Nephron (organoid): ENCODE measurements around the gene NFE2.
A peak's percentile ranks its signal among the peaks of the same experiment; 100 is the strongest.

Experiments
- H3K27ac Mint-ChIP-seq, 3 experiments: 2 replicates each; pipeline ENCODE4 v1.8.0; 2020; ENCODE audit warnings: mixed read lengths in 3 of 3, mild to moderate bottlenecking in 2 of 3, moderate library complexity in 1 of 3
- H3K27me3 Mint-ChIP-seq: 2 replicates; pipeline ENCODE4 v1.8.0; 2021; ENCODE audit warnings: low read depth, mild to moderate bottlenecking, moderate library complexity, mixed read lengths
- H3K36me3 Mint-ChIP-seq: 2 replicates; pipeline ENCODE4 v1.8.0; 2020; ENCODE audit warnings: low read depth, mixed read lengths
- H3K4me1 Mint-ChIP-seq: 2 replicates; pipeline ENCODE4 v1.8.0; 2020; ENCODE audit warnings: mixed read lengths
- H3K4me3 Mint-ChIP-seq, 3 experiments: 2 replicates each; pipeline ENCODE4 v1.8.0; 2020; ENCODE audit warnings: mild to moderate bottlenecking in 3 of 3, mixed read lengths in 3 of 3, moderate library complexity in 2 of 3
- H3K9me3 Mint-ChIP-seq: 2 replicates; pipeline ENCODE4 v1.8.0; 2020; ENCODE audit warnings: mixed read lengths
- CTCF ChIP-seq, 3 experiments: fragments of 200-600 bp; sonication (generic); IDR thresholded peaks; one replicate each; pipeline ENCODE4 v1.5.0; 2021; ENCODE audit warnings: antibody characterized with exemption in 3 of 3; ENCODE audit not compliant: unreplicated experiment in 3 of 3

Gene NFE2

DNA sequence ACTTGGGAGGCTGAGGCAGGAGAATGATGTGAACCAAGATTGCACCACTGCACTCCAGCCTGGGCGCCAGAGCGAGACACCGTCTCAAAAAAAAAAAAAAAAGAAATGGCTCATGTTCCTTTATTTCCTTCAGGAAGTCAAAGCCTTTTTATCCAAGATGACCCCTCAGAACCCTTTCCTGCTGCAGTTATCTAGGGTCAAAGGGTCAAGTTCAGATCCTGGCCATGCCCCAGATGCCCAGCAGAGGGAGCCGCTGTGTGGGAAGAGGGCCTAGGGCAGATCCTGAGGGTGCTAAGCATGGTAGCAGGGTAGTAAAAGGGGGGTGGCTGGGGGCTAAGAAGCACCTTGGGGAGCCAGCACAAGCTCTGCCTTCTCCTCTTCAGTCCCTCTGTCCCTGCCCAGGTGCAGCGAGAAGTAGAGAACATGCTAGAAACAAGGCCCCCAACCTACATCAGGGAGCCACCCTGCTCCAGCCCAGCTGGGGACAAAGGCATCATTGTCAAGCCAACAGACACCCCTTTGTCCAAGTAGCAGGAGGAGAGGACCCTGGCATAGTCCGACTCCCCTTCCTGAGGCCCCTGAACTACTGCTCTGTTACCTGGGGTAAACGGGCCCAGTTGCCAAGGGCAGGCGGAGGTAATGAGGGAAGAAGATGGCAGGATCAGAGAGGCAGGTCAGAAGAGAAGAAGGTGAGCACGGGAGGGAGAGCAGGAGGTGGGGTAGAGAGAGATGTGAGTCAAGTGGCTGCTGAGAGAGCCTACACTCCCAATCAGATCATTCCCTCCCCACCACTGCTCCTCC is 6.5 kb downstream of the NFE2 start:
- H3K27me3 Mint-ChIP-seq, result peaks cover 5% of the 10 kb centered on the region
- H3K4me3 Mint-ChIP-seq, result no peak overlapping the region
- no peak overlapping the region for H3K27ac Mint-ChIP-seq
- peaks cover 4% of the 10 kb centered on the region for H3K4me1 Mint-ChIP-seq
- H3K36me3 Mint-ChIP-seq, result no peaks in the 10 kb centered on the region
- H3K9me3 Mint-ChIP-seq, result no peaks in the 10 kb centered on the region
- TF ChIP-seq CTCF (IDR thresholded peaks at IDR 0.05; ENCODE audit: unreplicated experiment in 3 of 3), result peak; percentile 41 to 48 (median 41)

- H3K27ac Mint-ChIP-seq, result no peak overlapping the region
- no peak for TF ChIP-seq CTCF (IDR thresholded peaks at IDR 0.05; ENCODE audit: unreplicated experiment in 3 of 3)
- no peaks in the 10 kb centered on the region for H3K9me3 Mint-ChIP-seq
- no peaks in the 10 kb centered on the region for H3K4me1 Mint-ChIP-seq
- no peaks in the 10 kb centered on the region for H3K27me3 Mint-ChIP-seq
- no peak overlapping the region for H3K4me3 Mint-ChIP-seq
- peaks cover 5% of the 10 kb centered on the region for H3K36me3 Mint-ChIP-seq
These were observed 7.9 kb downstream of the NFE2 start for GRCh38 chr12:54292931-54293241.

GRCh38 chr12:54292083-54292930 is 8.5 kb downstream of the NFE2 start:
- Mint-ChIP-seq H3K4me3 (no peak overlapping the region), H3K4me1 (peaks cover under 1% of the 10 kb centered on the region), H3K27me3 (no peaks in the 10 kb centered on the region), H3K9me3 (no peaks in the 10 kb centered on the region), H3K27ac (no peak overlapping the region), H3K36me3 (peaks cover 5% of the 10 kb centered on the region)
- no peak for TF ChIP-seq CTCF (IDR thresholded peaks at IDR 0.05; ENCODE audit: unreplicated experiment in 3 of 3)

GRCh38 chr12:54287261-54288157 is 13.3 kb downstream of the NFE2 start:
- peaks cover 5% of the 10 kb centered on the region for H3K36me3 Mint-ChIP-seq
- H3K27me3 Mint-ChIP-seq, result no peaks in the 10 kb centered on the region
- H3K4me1 Mint-ChIP-seq, result peaks cover 46% of the 10 kb centered on the region
- peak overlapping the region; percentile 3 to 23 (median 21) for H3K27ac Mint-ChIP-seq
- no peak overlapping the region for H3K4me3 Mint-ChIP-seq
- H3K9me3 Mint-ChIP-seq, result no peaks in the 10 kb centered on the region
- TF ChIP-seq CTCF (IDR thresholded peaks at IDR 0.05; ENCODE audit: unreplicated experiment in 3 of 3), result no peak

DNA sequence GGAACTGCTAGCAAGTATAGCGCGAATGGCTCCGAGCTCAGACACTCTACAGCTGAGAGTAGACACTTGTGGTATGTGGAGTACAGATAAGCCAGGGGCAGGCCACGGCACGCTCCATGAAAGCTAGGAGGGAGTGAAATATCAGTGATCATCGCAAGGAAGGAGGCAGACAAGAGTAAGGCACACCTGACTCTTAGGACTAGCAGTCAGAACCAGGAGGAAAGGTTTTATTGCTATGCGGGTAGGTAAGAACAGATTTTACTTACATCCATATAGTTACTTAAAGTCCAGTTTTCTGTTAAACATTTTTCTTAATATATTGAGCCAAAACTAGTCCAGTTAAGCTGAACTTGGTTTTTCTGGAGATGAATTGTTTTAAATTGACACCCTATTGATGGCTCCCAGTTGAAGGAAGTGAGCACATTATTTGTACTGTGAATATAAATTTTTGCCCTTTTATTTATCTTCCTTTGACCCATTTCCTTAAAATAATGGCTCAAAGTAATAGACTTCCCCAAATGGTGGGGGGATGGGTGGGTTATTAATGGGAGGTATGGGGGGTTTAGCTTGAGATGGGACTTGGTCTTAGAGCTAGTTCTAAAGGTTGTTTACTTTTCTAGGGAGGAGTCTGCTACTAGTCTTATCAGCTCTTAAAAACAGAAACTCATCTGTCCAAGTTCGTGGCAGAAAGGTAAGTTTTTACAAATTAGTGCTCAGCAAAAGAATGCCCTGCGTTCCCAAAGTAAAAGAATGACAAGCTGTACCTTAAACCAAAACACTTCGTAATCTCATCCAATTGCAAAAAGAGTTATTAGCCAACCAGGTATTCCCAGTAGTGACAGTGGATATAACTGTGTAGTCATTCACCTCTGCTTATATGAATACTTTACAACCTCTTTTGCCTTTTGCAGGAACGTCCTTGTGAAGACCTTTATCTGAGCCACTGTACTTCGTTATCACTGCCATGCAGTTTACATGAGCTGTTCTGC is 14.5 kb downstream of the NFE2 start:
- no peaks in the 10 kb centered on the region for H3K27me3 Mint-ChIP-seq
- peaks cover 5% of the 10 kb centered on the region for H3K36me3 Mint-ChIP-seq
- H3K27ac Mint-ChIP-seq, result peak overlapping the region; percentile 8 to 65 (median 33)
- H3K9me3 Mint-ChIP-seq, result no peaks in the 10 kb centered on the region
- peak overlapping the region in 2 of 3 experiments; percentile 24 to 62 for H3K4me3 Mint-ChIP-seq
- TF ChIP-seq CTCF (IDR thresholded peaks at IDR 0.05; ENCODE audit: unreplicated experiment in 3 of 3), result no peak
- H3K4me1 Mint-ChIP-seq, result peaks cover 50% of the 10 kb centered on the region
